Naive thymus-derived CD4-positive, alpha-beta T cell (primary cell): ENCODE results near the gene TXNRD3. TPM values are rescaled to one million over a fixed set of nuclear protein-coding genes. Genes with fewer than 3 reads are reported as not detected.
A peak's percentile ranks its signal among the peaks of the same experiment; 100 is the strongest.

Source experiments
- ATAC-seq: fragments of 150-1000 bp; cut with Tn5 transposase; 2 replicates; pipeline ENCODE4 v1.10.0; 2021; ENCODE audit warnings: mild to moderate bottlenecking, moderate library complexity
- CTCF ChIA-PET: fragments of 350-600 bp; sonication (Branson Sonifier 250); formaldehyde crosslinking; loops from one replicate; lab custom pipeline; 2021; ENCODE audit warnings: antibody characterized with exemption; lab: Charles Lee
- POLR2A ChIA-PET: fragments of 350-600 bp; sonication (Branson Sonifier 250); formaldehyde crosslinking; loops from one replicate; lab custom pipeline; 2021; ENCODE audit warnings: antibody characterized with exemption, inconsistent platforms; lab: Charles Lee
- DNase-seq, 9 donors: peaks; one replicate each; pipeline versions ENCODE4 v3.0.0 to v3.0.0-alpha.2; 2020 to 2022; ENCODE audit warnings: mixed read lengths in 1 of 9
- H3K27ac ChIP-seq: one replicate; pipeline ENCODE4 v1.7.0; 2013; ENCODE audit warnings: mild to moderate bottlenecking, low read depth, low read length, moderate library complexity
- H3K27me3 ChIP-seq, 2 donors: one replicate each; pipeline ENCODE4 v1.7.0; 2013; ENCODE audit warnings: low read length in 2 of 2, mild to moderate bottlenecking in 2 of 2, moderate library complexity in 2 of 2; ENCODE audit not compliant: control insufficient read depth in 2 of 2, insufficient read depth in 2 of 2
- H3K36me3 ChIP-seq, 3 experiments: 1 replicate in 2 of 3; 2 replicates in 1 of 3; pipeline ENCODE4 v1.7.0; 2013; ENCODE audit warnings: low read length in 3 of 3, mild to moderate bottlenecking in 3 of 3, moderate library complexity in 1 of 3; ENCODE audit not compliant: insufficient read depth in 3 of 3, control insufficient read depth in 2 of 3
- H3K4me1 ChIP-seq, 2 donors: one replicate each; pipeline ENCODE4 v1.7.0; 2013; ENCODE audit warnings: low read length in 2 of 2, mild to moderate bottlenecking in 2 of 2, moderate library complexity in 1 of 2; ENCODE audit not compliant: control insufficient read depth in 2 of 2, insufficient read depth in 2 of 2
- H3K4me3 ChIP-seq: 2 replicates; pipeline ENCODE4 v1.7.0; 2013; ENCODE audit warnings: mild to moderate bottlenecking, low read length
- H3K9me3 ChIP-seq, 3 experiments: 1 replicate in 2 of 3; 2 replicates in 1 of 3; pipeline ENCODE4 v1.7.0; 2013; ENCODE audit warnings: low read length in 3 of 3; ENCODE audit not compliant: control insufficient read depth in 2 of 3
- H3K27ac Mint-ChIP-seq, 9 donors: one replicate each; pipeline ENCODE4 v1.8.0; 2020 to 2022; ENCODE audit warnings: mixed read lengths in 9 of 9, mild to moderate bottlenecking in 8 of 9, moderate library complexity in 5 of 9, inconsistent platforms in 2 of 9
- H3K27me3 Mint-ChIP-seq, 5 donors: one replicate each; pipeline ENCODE4 v1.8.0; 2021 to 2022; ENCODE audit warnings: mixed read lengths in 5 of 5, mild to moderate bottlenecking in 1 of 5
- H3K36me3 Mint-ChIP-seq, 5 donors: one replicate each; pipeline ENCODE4 v1.8.0; 2020 to 2022; ENCODE audit warnings: mixed read lengths in 5 of 5, mild to moderate bottlenecking in 3 of 5, inconsistent platforms in 1 of 5
- H3K4me1 Mint-ChIP-seq, 7 donors: one replicate each; pipeline ENCODE4 v1.8.0; 2020 to 2022; ENCODE audit warnings: mixed read lengths in 7 of 7, mild to moderate bottlenecking in 3 of 7, inconsistent platforms in 1 of 7
- H3K4me3 Mint-ChIP-seq, 10 donors: one replicate each; pipeline ENCODE4 v1.8.0; 2020 to 2022; ENCODE audit warnings: mild to moderate bottlenecking in 10 of 10, mixed read lengths in 10 of 10, moderate library complexity in 6 of 10, inconsistent platforms in 2 of 10
- H3K9me3 Mint-ChIP-seq, 11 donors: one replicate each; pipeline ENCODE4 v1.8.0; 2020 to 2022; ENCODE audit warnings: mixed read lengths in 11 of 11, mild to moderate bottlenecking in 4 of 11, inconsistent platforms in 1 of 11, moderate library complexity in 1 of 11
- intact Hi-C, 2 donors: fragments of 100-400 bp; cut with micrococcal nuclease; formaldehyde crosslinking; loops; one replicate each; pipeline ENCODE4 v1.15.1; 2023
- polyA plus RNA-seq, 2 donors: library from polyadenylated mRNA; unstranded; fragments of 300-500 nt; fragmentation: Illumina TruSeq; gene quantifications; one replicate each; pipeline ENCODE4 v1.2.3, GENCODE V29; 2021
- total RNA-seq, 6 experiments: library from RNA in 5 of 6; stranded (reverse) in 5 of 6; gene quantifications; 1 replicate in 5 of 6; 2 replicates in 1 of 6; pipeline ENCODE4 v1.2.3 and lab custom pipeline; 2021 to 2026

TXNRD3 gene
- total and polyA plus RNA-seq, 7 experiments from 2014 or later: 0.46 to 4.8 (median 4.3) TPM

DNA sequence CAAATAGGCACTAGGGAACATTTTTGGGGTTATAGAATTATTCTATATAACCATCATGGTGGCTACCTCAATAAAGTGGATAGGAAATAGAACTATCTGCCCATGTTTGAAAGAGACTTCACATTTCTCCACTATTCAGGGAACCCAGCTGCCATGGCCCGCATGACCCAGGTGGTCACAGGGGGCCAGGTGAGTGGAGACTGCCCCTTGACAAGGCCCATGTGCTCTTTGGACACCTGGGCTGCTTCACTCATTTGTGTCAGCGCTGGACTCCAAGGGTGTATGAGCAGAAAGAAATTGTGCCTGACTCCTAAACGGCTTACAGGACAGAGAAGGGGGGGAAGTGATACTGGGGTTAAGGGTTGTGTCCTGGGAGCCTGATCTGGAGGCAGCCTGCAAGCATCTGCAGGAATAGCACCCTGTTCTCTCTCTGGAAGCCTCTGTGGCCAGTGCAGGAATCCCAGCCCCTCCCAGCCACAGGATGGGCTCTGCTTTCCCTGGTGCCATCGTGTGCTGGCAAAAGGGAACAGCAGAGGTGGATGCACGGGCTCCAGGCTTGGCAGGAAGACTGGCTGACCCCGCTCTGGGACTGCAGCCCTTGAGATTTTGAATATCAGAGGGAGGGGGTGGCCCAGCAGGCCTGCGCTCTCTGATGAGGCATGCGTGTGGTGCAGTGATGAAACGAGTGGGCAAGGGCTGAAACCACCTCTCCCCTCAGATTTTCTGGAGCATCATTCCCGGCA lies 87.1 kb downstream of the TXNRD3 start:
- CTCF ChIA-PET: no interaction called here
- no peaks in the 10 kb centered on the region for H3K36me3 Mint-ChIP-seq
- Histone ChIP-seq H3K4me1 (no peaks in the 10 kb centered on the region), H3K9me3 (peaks cover 0 to under 1% (median 0%) of the 10 kb centered on the region in 3 experiments), H3K27ac (no peak overlapping the region), H3K4me3 (no peak overlapping the region), H3K27me3 (no peaks in the 10 kb centered on the region), H3K36me3 (no peaks in the 10 kb centered on the region)
- no peaks in the 10 kb centered on the region for H3K4me1 Mint-ChIP-seq
- no peak overlapping the region for H3K4me3 Mint-ChIP-seq
- peaks cover 12 to 16% (median 14%) of the 10 kb centered on the region in 5 donors for H3K27me3 Mint-ChIP-seq
- ATAC-seq (no peak), DNase-seq (no peak)
- POLR2A ChIA-PET: no interaction called here
- H3K9me3 Mint-ChIP-seq: peaks cover 0 to 8% (median 2%) of the 10 kb centered on the region in 11 donors
- H3K27ac Mint-ChIP-seq: no peak overlapping the region
- intact Hi-C loops: no loop called here

DNA sequence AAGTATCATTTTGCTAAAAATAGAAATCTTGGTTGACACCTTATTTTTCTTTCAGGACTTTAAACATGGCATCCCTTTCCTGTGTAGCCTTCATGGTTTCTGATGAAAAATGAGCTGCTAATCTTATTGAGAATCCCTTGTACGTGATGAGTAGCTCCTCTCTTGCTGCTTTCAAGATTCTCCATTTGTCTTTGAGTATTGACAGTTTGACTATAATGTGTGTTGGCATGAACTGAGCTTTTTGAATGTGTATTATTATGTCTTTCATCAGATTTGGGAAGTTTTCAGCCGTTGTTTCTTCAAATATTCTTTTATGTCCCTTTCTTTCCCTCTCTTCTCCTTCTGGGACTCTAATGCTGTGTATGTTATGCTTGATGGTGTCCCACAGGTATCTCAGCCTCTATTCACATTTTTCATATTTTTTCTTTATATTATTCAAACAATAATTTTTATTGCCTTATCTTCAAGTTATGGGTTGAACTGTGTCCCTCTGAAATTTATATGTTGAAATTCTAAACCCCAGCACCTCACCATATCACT lies 92.1 kb downstream of the TXNRD3 start:
- Histone ChIP-seq H3K9me3 (peaks cover 0 to 4% (median 0%) of the 10 kb centered on the region in 3 experiments), H3K27me3 (no peaks in the 10 kb centered on the region), H3K4me1 (no peaks in the 10 kb centered on the region), H3K4me3 (no peak overlapping the region), H3K36me3 (no peaks in the 10 kb centered on the region), H3K27ac (no peak overlapping the region)
- peaks cover 0 to 7% (median 0%) of the 10 kb centered on the region in 5 donors for H3K36me3 Mint-ChIP-seq
- peaks cover 0 to 23% (median 12%) of the 10 kb centered on the region in 11 donors for H3K9me3 Mint-ChIP-seq
- peaks cover 9 to 37% (median 21%) of the 10 kb centered on the region in 5 donors for H3K27me3 Mint-ChIP-seq
- intact Hi-C loops: no loop called here
- no peak for ATAC-seq
- no peak for DNase-seq
- POLR2A ChIA-PET: no interaction called here
- CTCF ChIA-PET: no interaction called here
- no peak overlapping the region for H3K4me3 Mint-ChIP-seq
- no peaks in the 10 kb centered on the region for H3K4me1 Mint-ChIP-seq
- H3K27ac Mint-ChIP-seq: no peak overlapping the region

DNA sequence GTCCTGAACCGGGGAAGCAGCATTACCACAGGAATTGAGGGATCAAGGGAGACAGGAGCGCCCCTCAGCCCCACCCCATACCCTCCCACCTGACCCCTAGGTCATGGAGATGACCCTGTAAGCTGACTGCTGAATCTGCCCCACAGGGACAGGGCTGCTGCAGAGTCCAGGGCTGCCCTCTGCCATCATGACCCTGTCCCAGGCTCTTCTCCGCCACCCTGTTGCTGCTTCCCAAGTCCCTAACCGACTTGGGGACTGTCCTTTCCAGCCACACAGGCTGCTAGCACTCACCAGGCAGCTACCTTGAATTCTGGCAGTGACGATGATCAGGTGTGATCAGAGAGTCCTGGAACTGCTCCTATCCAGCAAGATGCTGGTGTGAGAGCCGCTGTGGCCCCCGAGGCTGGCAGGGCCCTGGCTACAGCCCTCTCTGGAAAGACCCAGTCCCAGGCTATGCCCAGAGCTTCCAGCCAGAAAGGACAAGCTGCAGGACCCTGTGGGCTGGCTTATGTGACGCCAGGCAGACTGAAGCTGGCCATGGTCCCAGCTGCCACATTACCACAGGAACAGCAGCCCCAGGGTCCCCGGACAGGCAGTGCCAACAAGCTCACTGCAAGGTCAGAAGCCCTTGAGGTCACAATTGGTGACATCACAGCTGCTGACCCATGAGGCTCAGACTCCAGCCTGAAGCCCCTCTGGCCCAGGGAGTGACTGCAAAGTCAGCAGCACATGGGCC lies 96.4 kb downstream of the TXNRD3 start, which contains the start of gene C3orf22:
Gene C3orf22, minus strand, starts transcription at position 597 of the 736 bp plus-strand sequence. CDS start 5,542 bp downstream, outside the sequence.
- H3K4me3 Mint-ChIP-seq: no peak within 1 kb of the TSS
- no peaks in the 10 kb centered on the region for H3K4me1 Mint-ChIP-seq
- ChIA-PET CTCF (no interaction called here), POLR2A (no interaction called here)
- peaks cover 0 to 22% (median 11%) of the 10 kb centered on the region in 11 donors for H3K9me3 Mint-ChIP-seq
- peak in 2 of 9 donors; percentile 2 to 7 for DNase-seq
- H3K27ac Mint-ChIP-seq: no peak within 1 kb of the TSS
- Histone ChIP-seq H3K36me3 (no peaks in the 10 kb centered on the region), H3K9me3 (peaks cover 0 to 4% (median 0%) of the 10 kb centered on the region in 3 experiments), H3K4me3 (no peak within 1 kb of the TSS), H3K27ac (no peak within 1 kb of the TSS), H3K27me3 (no peaks in the 10 kb centered on the region), H3K4me1 (no peaks in the 10 kb centered on the region)
- ATAC-seq: no peak
- H3K27me3 Mint-ChIP-seq: peaks cover 0 to 22% (median 7%) of the 10 kb centered on the region in 5 donors
- H3K36me3 Mint-ChIP-seq: peaks cover 0 to 7% (median 0%) of the 10 kb centered on the region in 5 donors
- intact Hi-C loops: no loop called here

DNA sequence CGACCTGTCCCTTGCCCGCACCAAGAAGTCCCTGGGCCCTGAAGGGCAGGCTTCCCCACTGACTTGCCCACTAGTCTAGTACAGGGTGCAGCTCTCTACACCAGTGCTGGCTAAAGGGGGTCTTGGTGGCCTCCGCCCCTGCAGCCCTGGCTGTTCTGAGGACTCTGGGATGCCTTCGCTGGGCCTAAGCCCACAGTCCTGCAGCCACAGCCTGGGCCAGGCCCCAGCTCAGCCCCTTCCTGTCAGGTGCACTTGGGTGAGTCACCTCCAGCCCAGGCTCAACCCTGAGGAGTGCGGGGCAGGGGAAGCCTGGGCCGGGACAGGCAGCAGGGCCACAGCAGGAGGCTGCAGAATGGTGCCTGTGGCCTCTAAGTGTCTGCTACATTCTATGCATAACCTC lies 97.2 kb downstream of the TXNRD3 start:
- no peaks in the 10 kb centered on the region for H3K36me3 ChIP-seq
- H3K9me3 Mint-ChIP-seq: peaks cover 0 to 15% (median 8%) of the 10 kb centered on the region in 11 donors

DNA sequence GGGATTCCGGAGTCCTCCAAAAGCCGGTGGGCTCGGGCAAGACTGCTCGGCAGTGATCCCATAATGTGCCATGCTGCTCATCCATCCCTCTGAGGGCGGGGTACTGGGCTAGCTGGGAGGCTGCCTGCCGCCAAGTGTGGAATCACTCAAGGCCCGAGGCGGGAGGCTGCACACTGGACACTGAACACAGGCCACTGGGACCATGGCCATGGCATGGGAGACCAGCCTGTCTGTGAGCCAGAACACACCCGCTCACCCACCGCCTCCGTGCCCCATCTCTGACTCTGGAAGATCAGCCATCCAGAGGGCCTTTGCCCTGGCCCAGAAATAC lies 97.5 kb downstream of the TXNRD3 start:
- ChIA-PET POLR2A (no interaction called here), CTCF (no interaction called here)
- no peak overlapping the region for H3K27ac ChIP-seq
- Mint-ChIP-seq H3K9me3 (peaks cover 0 to 11% (median 6%) of the 10 kb centered on the region in 11 donors), H3K4me3 (no peak overlapping the region), H3K4me1 (no peaks in the 10 kb centered on the region), H3K27me3 (peaks cover 0 to 16% (median 7%) of the 10 kb centered on the region in 5 donors), H3K36me3 (peaks cover 0 to 7% (median 0%) of the 10 kb centered on the region in 5 donors), H3K27ac (no peak overlapping the region)
- intact Hi-C loops: no loop called here
- ATAC-seq: no peak
- H3K36me3 ChIP-seq: no peaks in the 10 kb centered on the region
- no peaks in the 10 kb centered on the region for H3K9me3 ChIP-seq
- no peaks in the 10 kb centered on the region for H3K4me1 ChIP-seq
- no peak overlapping the region for H3K4me3 ChIP-seq
- no peaks in the 10 kb centered on the region for H3K27me3 ChIP-seq
- peak in 1 of 9 donors; percentile 1 for DNase-seq

More for the DNA sequence above, 97.2 kb downstream of the TXNRD3 start:
- CTCF ChIA-PET: no interaction called here
- H3K27me3 Mint-ChIP-seq: peaks cover 0 to 20% (median 7%) of the 10 kb centered on the region in 5 donors
- H3K27ac Mint-ChIP-seq: no peak overlapping the region
- DNase-seq (peak in 1 of 9 donors; percentile 10), ATAC-seq (peak; percentile 18)
- no peaks in the 10 kb centered on the region for H3K4me1 Mint-ChIP-seq
- intact Hi-C loops: no loop called here
- H3K4me3 ChIP-seq: no peak overlapping the region
- H3K4me3 Mint-ChIP-seq: no peak overlapping the region
- H3K4me1 ChIP-seq: no peaks in the 10 kb centered on the region
- H3K36me3 Mint-ChIP-seq: peaks cover 0 to 7% (median 0%) of the 10 kb centered on the region in 5 donors
- H3K27ac ChIP-seq: no peak overlapping the region
- POLR2A ChIA-PET: no interaction called here
- H3K9me3 ChIP-seq: peaks cover 0 to 2% (median 0%) of the 10 kb centered on the region in 3 experiments
- no peaks in the 10 kb centered on the region for H3K27me3 ChIP-seq
